SK-N-SH (cell line): ENCODE measurements around the gene PRKACG. TPM values are rescaled to one million over a fixed set of nuclear protein-coding genes. Genes with fewer than 3 reads are reported as not detected.
"Not testable (repeated sequence)": the region's sequence is repeated elsewhere in the genome, so short reads cannot be mapped to it uniquely, and the experiment has no call there.

ENCODE experiments used
- CTCF ChIA-PET: fragments of 300-600, 350-600 bp; formaldehyde crosslinking; extraction: SDS; loops from one replicate; lab custom pipeline; 2021; lab: Yijun Ruan, JAX
- POLR2A ChIA-PET: fragments of 350-600 bp; sonication (Branson Sonifier 250); formaldehyde crosslinking; extraction: SDS; loops from one replicate; lab custom pipeline; 2020; ENCODE audit warnings: antibody characterized with exemption, inconsistent platforms; lab: Yijun Ruan, JAX
- DNase-seq: peaks from one replicate; pipeline ENCODE4 v3.0.0; 2012
- H2AFZ ChIP-seq: fragments of 200-600 bp; sonication (generic); 2 replicates; pipeline ENCODE4 v1.8.1; 2016; ENCODE audit warnings: antibody characterized with exemption, mild to moderate bottlenecking, low read depth
- H3F3A ChIP-seq: fragments of 200-600 bp; sonication (generic); replicated peaks from 2 replicates; pipeline ENCODE3; 2016; ENCODE audit warnings: antibody characterized with exemption, mild to moderate bottlenecking; ENCODE audit not compliant: insufficient read depth
- H3K27ac ChIP-seq, 2 experiments: fragments of 200-500 bp in 1 of 2; fragments of 200-600 bp in 1 of 2; sonication (Bioruptor generic) in 1 of 2; sonication (generic), shearing (Covaris generic) in 1 of 2; 2 replicates each; pipeline versions ENCODE4 v1.5.1 to v1.6.1; 2014 to 2016; ENCODE audit warnings: low read depth in 2 of 2, inconsistent platforms in 1 of 2, low read length in 1 of 2, mild to moderate bottlenecking in 1 of 2, mixed read lengths in 1 of 2
- H3K27me3 ChIP-seq: fragments of 200-600 bp; sonication (generic), shearing (Covaris generic); 2 replicates; pipeline ENCODE4 v1.6.1; 2016; ENCODE audit warnings: mixed run types; ENCODE audit not compliant: insufficient read depth
- H3K36me3 ChIP-seq, 2 experiments: fragments of 200-500 bp in 1 of 2; fragments of 200-600 bp in 1 of 2; sonication (Bioruptor generic) in 1 of 2; sonication (generic) in 1 of 2; replicated peaks in 1 of 2; 2 replicates each; pipeline versions ENCODE3 to v1.5.1; 2014 to 2016; ENCODE audit warnings: low read length in 1 of 2, mild to moderate bottlenecking in 1 of 2; ENCODE audit not compliant: insufficient read depth in 2 of 2, control insufficient read depth in 1 of 2
- H3K4me1 ChIP-seq, 2 experiments: fragments of 200-500 bp in 1 of 2; fragments of 200-600 bp in 1 of 2; sonication (Bioruptor generic) in 1 of 2; sonication (generic), shearing (Covaris generic) in 1 of 2; 2 replicates each; pipeline versions ENCODE4 v1.5.1 to v1.6.1; 2014 to 2016; ENCODE audit warnings: low read depth in 1 of 2, low read length in 1 of 2, mixed run types in 1 of 2; ENCODE audit not compliant: insufficient read depth in 2 of 2, control insufficient read depth in 1 of 2
- H3K4me2 ChIP-seq: fragments of 200-600 bp; sonication (generic), shearing (Covaris generic); 2 replicates; pipeline ENCODE4 v1.6.1; 2017; ENCODE audit warnings: mixed run types
- H3K4me3 ChIP-seq, 2 experiments: fragments of 200-500 bp in 1 of 2; fragments of 200-600 bp in 1 of 2; sonication (Bioruptor generic) in 1 of 2; sonication (generic), shearing (Covaris generic) in 1 of 2; 2 replicates each; pipeline versions ENCODE4 v1.5.1 to v1.8.1; 2014 to 2016; ENCODE audit warnings: low read depth in 2 of 2, inconsistent platforms in 1 of 2, low read length in 1 of 2, mild to moderate bottlenecking in 1 of 2, mixed read lengths in 1 of 2, moderate library complexity in 1 of 2
- H3K79me2 ChIP-seq: fragments of 200-600 bp; sonication (generic); 2 replicates; pipeline ENCODE4 v1.8.1; 2017; ENCODE audit warnings: mild to moderate bottlenecking; ENCODE audit not compliant: insufficient read depth
- H3K9ac ChIP-seq: fragments of 200-600 bp; sonication (generic); 2 replicates; pipeline ENCODE4 v1.6.1; 2017; ENCODE audit warnings: mixed run types
- H3K9me2 ChIP-seq: fragments of 200-600 bp; sonication (generic); 2 replicates; pipeline ENCODE4 v1.6.1; 2017; ENCODE audit warnings: mixed run types
- H3K9me3 ChIP-seq: fragments of 200-600 bp; sonication (generic); 2 replicates; pipeline ENCODE4 v1.6.1; 2017; ENCODE audit warnings: mixed run types, mild to moderate bottlenecking, moderate library complexity
- H4K20me1 ChIP-seq: fragments of 200-600 bp; sonication (generic); 2 replicates; pipeline ENCODE4 v1.6.1; 2017; ENCODE audit warnings: mild to moderate bottlenecking, mixed run types; ENCODE audit not compliant: insufficient read depth
- EZH2phosphoT487 ChIP-seq: fragments of 200-600 bp; sonication (generic); IDR thresholded peaks from 2 replicates; pipeline ENCODE4 v1.6.1; 2017; ENCODE audit warnings: low read depth, mixed run types, mild to moderate bottlenecking, antibody characterized with exemption, moderate library complexity, borderline replicate concordance
- FOSL2 ChIP-seq: IDR thresholded peaks from 2 replicates; pipeline ENCODE4 v1.4.0; 2012; ENCODE audit warnings: low read depth, mild to moderate bottlenecking, moderate library complexity, borderline replicate concordance
- FOXJ3 ChIP-seq: sonication (generic); formaldehyde crosslinking; IDR thresholded peaks from 2 replicates; pipeline ENCODE4 v1.5.1; 2020; ENCODE audit warnings: mild to moderate bottlenecking, missing genetic modification reagents
- GATA2 ChIP-seq: sonication (generic); formaldehyde crosslinking; IDR thresholded peaks from 2 replicates; pipeline ENCODE4 v1.5.0; 2020; ENCODE audit warnings: mild to moderate bottlenecking, missing genetic modification reagents
- JUND ChIP-seq: IDR thresholded peaks from 2 replicates; pipeline ENCODE4 v1.4.0; 2012
- MEF2A ChIP-seq: IDR thresholded peaks from 2 replicates; pipeline ENCODE4 v1.4.0; 2012; ENCODE audit warnings: low read depth, borderline replicate concordance
- RAD21 ChIP-seq: IDR thresholded peaks from 2 replicates; pipeline ENCODE4 v1.6.1; 2012; ENCODE audit warnings: mild to moderate bottlenecking, low read length
- SMC3 ChIP-seq: IDR thresholded peaks from 2 replicates; pipeline ENCODE4 v1.6.1; 2012; ENCODE audit warnings: low read depth, low read length, improper control_type of control experiment
- TEAD4 ChIP-seq: IDR thresholded peaks from 2 replicates; pipeline ENCODE4 v1.4.0; 2012; ENCODE audit warnings: mild to moderate bottlenecking, borderline replicate concordance; ENCODE audit not compliant: insufficient read depth
- WGBS: methylation state at CpG from one replicate; pipeline ENCODE4 v1.1.6; 2017; ENCODE audit warnings: low lambda C conversion rate; 5-methylcytosine and 5-hydroxymethylcytosine counted together
- polyA plus RNA-seq, 3 experiments: library from polyadenylated mRNA; depleted of rRNA; stranded (reverse); fragments of >200 nt; gene quantifications; 2 replicates each; pipeline ENCODE4 v1.2.3, GENCODE V29; 2012

PRKACG gene
- polyA plus RNA-seq, 1 of the 3 experiments (the other 2 are of a cell fraction) = not detected

DNA sequence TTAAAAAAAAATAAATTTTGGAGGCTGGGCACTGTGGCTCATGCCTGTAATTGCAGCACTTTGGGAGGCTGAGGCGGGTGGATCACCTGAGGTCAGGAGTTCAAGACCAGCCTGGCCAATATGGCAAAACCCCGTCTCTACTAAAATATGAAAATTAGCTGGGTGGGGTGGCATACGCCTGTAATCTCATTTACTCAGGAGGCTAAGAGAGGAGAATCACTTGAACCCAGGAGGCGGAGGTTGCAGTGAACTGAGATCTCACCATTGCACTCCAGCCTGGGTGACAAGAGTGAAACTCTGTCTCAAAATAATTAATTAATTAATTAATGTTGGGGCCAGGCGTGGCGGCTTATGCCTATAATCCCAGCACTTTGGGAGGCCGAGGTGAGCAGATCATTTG is 27.0 kb downstream of the PRKACG start:
- 23% methylated on average over 6 of the region's 7 CpGs for WGBS
- H3K27ac ChIP-seq, H3F3A ChIP-seq, H3K4me1 ChIP-seq, POLR2A ChIA-PET, H4K20me1 ChIP-seq, H3K9ac ChIP-seq, DNase-seq, H3K4me3 ChIP-seq, H3K9me3 ChIP-seq, H3K4me2 ChIP-seq, H3K79me2 ChIP-seq, H3K36me3 ChIP-seq, H3K9me2 ChIP-seq, H2AFZ ChIP-seq: not testable (repeated sequence)
- CTCF ChIA-PET = interaction anchor here (1.8 kb wide), 1 partner anchor 13 kb away, joined by 4 read pairs; no protein-coding TSS in a partner anchor
- peaks cover 15% of the 10 kb centered on the region; the same call in 1 of the 2 replicates for H3K27me3 ChIP-seq

DNA sequence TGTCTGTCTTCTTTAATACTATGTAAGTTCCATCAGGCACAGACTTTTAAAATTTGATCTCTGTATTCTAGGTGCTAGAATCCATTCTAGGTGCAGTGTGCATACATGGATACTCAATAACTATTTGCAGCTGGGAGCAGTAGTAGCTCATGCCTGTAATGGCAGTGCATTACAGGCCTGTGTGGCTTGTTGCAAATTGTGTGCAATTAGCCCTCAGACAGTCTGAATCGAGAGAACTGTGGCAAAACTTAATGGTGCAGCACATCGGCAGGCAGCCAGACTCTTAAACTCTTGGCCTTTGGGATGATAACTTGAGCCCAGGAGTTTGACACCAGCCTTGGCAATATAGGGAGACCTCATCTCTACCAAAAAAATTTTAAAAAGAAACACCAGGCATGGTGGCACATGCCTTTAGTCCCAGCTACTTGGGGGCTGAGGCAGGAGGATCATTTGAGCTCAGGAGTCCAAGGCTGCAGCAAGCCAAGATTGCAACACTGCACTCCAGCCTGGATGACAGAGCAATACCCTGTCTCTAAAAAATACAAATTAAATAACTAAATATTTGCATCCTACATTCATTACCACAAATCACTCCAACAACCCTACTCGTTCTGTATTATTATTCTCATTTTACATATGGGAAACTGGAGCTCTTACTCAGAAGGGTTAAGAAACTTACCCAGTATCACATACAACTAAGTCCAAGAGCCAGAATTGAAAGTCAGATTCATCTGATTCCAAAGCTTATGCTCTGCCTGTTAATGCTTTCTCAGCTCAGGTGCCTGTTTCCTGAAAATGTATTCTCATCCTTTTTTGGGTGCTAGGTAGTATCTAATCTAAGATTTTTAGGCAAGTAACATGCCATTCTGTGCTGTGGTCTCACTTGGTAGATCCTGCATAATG is 30.1 kb downstream of the PRKACG start:
- no peak overlapping the region for H2AFZ ChIP-seq

DNA sequence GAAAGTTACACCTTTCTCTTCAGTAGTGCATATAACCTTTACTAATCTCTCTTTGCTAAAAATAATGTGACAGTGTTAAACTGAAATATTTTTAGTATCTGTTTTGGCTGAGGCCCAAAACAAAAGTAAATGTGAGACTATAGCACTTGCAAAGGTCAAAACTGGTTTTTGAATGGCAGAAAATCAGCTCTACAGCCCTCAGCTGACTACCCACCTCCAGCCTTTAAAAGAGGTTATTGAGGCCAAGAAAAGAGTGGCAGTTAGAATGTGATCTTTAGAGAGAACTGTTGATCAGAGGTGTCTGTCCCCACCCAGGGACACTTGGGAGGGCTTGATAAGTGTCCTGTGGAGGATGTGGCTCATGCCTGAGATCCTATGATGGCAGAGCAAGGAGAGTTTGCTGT is 30.9 kb downstream of the PRKACG start:
- H2AFZ ChIP-seq = no peak overlapping the region
- peaks cover 10% of the 10 kb centered on the region; the same call in 1 of the 2 replicates for H3K27me3 ChIP-seq
- TF ChIP-seq MEF2A = no peak
- no peak for TF ChIP-seq GATA2 (CRISPR knock-in tag)
- no peak for TF ChIP-seq SMC3
- TF ChIP-seq FOSL2 = no peak
- no peak for TF ChIP-seq FOXJ3 (CRISPR knock-in tag)
- TF ChIP-seq RAD21 = no peak
- TF ChIP-seq, all 33 proteins: peak for 0
- Histone ChIP-seq H3K4me2 (no peak overlapping the region), H3F3A (no peaks in the 10 kb centered on the region), H3K9ac (no peak overlapping the region), H3K4me1 (no peaks in the 10 kb centered on the region), H3K79me2 (no peaks in the 10 kb centered on the region), H3K4me3 (no peak overlapping the region), H4K20me1 (no peaks in the 10 kb centered on the region), H3K9me3 (no peaks in the 10 kb centered on the region), H3K36me3 (no peaks in the 10 kb centered on the region), H3K27ac (no peak overlapping the region), H3K9me2 (no peaks in the 10 kb centered on the region)
- DNase-seq = no peak
- POLR2A ChIA-PET = no interaction called here
- CTCF ChIA-PET = interaction anchor here (0.7 kb wide), 1 partner anchor 86 kb away, joined by 3 read pairs; no protein-coding TSS in a partner anchor

More for the DNA sequence above, 30.1 kb downstream of the PRKACG start:
- Histone ChIP-seq H3K27me3 (peaks cover 10% of the 10 kb centered on the region; the same call in 1 of the 2 replicates), H3K79me2 (no peaks in the 10 kb centered on the region), H4K20me1 (no peaks in the 10 kb centered on the region), H3K9ac (no peak overlapping the region), H3K9me2 (no peaks in the 10 kb centered on the region), H3K36me3 (no peaks in the 10 kb centered on the region), H3F3A (no peaks in the 10 kb centered on the region), H3K4me3 (no peak overlapping the region), H3K4me2 (no peak overlapping the region), H3K9me3 (no peaks in the 10 kb centered on the region), H3K4me1 (no peaks in the 10 kb centered on the region), H3K27ac (no peak overlapping the region)
- ChIA-PET POLR2A (no interaction called here), CTCF (interaction anchor here (0.8 to 0.9 kb wide), 3 partner anchors 9 to 16 kb away, joined by 3 read pairs; no protein-coding TSS in a partner anchor)
- DNase-seq = no peak
- 13% methylated on average over 3 of the region's 3 CpGs for WGBS
- TF ChIP-seq TEAD4 = no peak
- TF ChIP-seq EZH2phosphoT487 = no peak
- no peak for TF ChIP-seq MEF2A
- TF ChIP-seq JUND = no peak
